ENCODE data around the gene CACNA1C.

Gene CACNA1C

GRCh38 chr12:2173971-2174370, 121.2 kb downstream of the CACNA1C start:
- no peak for DNase-seq

GRCh38 chr12:2177003-2177402, 124.2 kb downstream of the CACNA1C start:
- DNase-seq = no peak

GRCh38 chr12:2177751-2178150, 125.0 kb downstream of the CACNA1C start:
- no peak for DNase-seq

GRCh38 chr12:2179058-2179457, 126.3 kb downstream of the CACNA1C start:
- no peak for DNase-seq

- DNase-seq = no peak
These were observed 127.4 kb downstream of the CACNA1C start for GRCh38 chr12:2179953-2180736.

GRCh38 chr12:2180737-2181082, 127.9 kb downstream of the CACNA1C start:
- no peak for DNase-seq

- DNase-seq = peak; percentile 6
These were observed 131.1 kb downstream of the CACNA1C start for GRCh38 chr12:2183556-2184541.

- no peak for DNase-seq
These were observed 133.1 kb downstream of the CACNA1C start for GRCh38 chr12:2185751-2186341.

GRCh38 chr12:2187195-2187945, 134.6 kb downstream of the CACNA1C start:
- no peak for DNase-seq

- no peak for DNase-seq
These were observed 137.3 kb downstream of the CACNA1C start for GRCh38 chr12:2190085-2190484.

GRCh38 chr12:2190896-2191533, 138.2 kb downstream of the CACNA1C start:
- no peak for DNase-seq

GRCh38 chr12:2191534-2192153, 138.9 kb downstream of the CACNA1C start:
- DNase-seq = no peak

GRCh38 chr12:2192231-2192630, 139.4 kb downstream of the CACNA1C start:
- DNase-seq = no peak

GRCh38 chr12:2194060-2194459, 141.3 kb downstream of the CACNA1C start:
- DNase-seq = no peak

- no peak for DNase-seq
These were observed 141.8 kb downstream of the CACNA1C start for GRCh38 chr12:2194571-2194970.

- DNase-seq = no peak
These were observed 142.3 kb downstream of the CACNA1C start for GRCh38 chr12:2195085-2195484.

GRCh38 chr12:2198005-2198501, 145.3 kb downstream of the CACNA1C start:
- no peak for DNase-seq

- no peak for DNase-seq
These were observed 145.8 kb downstream of the CACNA1C start for GRCh38 chr12:2198542-2198941.

GRCh38 chr12:2205996-2206395, 153.2 kb downstream of the CACNA1C start:
- DNase-seq = no peak

- no peak for DNase-seq
These were observed 156.2 kb downstream of the CACNA1C start for GRCh38 chr12:2208837-2209635.

- no peak for DNase-seq
These were observed 158.3 kb downstream of the CACNA1C start for GRCh38 chr12:2211119-2211518.
